Vagina (tissue), 2 donors: Measurements from ENCODE around the gene C1orf174.

Source experiments
- POLR2A ChIP-seq, 2 donors: fragments of 450-650 bp; IDR thresholded peaks; one replicate each; pipeline ENCODE4 v1.6.1; 2017; ENCODE audit warnings: antibody characterized with exemption in 2 of 2, mild to moderate bottlenecking in 2 of 2, moderate library complexity in 2 of 2
- POLR2AphosphoS5 ChIP-seq, 2 donors: sonication (generic); formaldehyde crosslinking; IDR thresholded peaks; one replicate each; pipeline ENCODE4 v1.9.0; 2017; ENCODE audit warnings: antibody characterized with exemption in 2 of 2, mild to moderate bottlenecking in 2 of 2, low read depth in 1 of 2; ENCODE audit not compliant: insufficient read depth in 1 of 2
- TF ChIP-seq, protein P1 (sequence below), 3 experiments: fragments of 450-650 bp in 2 of 3; fragments of 200-600 bp in 1 of 3; sonication (generic) in 1 of 3; IDR thresholded peaks; one replicate each; pipeline ENCODE4 v1.5.1; 2017 to 2019; ENCODE audit warnings: antibody characterized with exemption in 3 of 3, mild to moderate bottlenecking in 2 of 3, moderate library complexity in 2 of 3

DNA sequence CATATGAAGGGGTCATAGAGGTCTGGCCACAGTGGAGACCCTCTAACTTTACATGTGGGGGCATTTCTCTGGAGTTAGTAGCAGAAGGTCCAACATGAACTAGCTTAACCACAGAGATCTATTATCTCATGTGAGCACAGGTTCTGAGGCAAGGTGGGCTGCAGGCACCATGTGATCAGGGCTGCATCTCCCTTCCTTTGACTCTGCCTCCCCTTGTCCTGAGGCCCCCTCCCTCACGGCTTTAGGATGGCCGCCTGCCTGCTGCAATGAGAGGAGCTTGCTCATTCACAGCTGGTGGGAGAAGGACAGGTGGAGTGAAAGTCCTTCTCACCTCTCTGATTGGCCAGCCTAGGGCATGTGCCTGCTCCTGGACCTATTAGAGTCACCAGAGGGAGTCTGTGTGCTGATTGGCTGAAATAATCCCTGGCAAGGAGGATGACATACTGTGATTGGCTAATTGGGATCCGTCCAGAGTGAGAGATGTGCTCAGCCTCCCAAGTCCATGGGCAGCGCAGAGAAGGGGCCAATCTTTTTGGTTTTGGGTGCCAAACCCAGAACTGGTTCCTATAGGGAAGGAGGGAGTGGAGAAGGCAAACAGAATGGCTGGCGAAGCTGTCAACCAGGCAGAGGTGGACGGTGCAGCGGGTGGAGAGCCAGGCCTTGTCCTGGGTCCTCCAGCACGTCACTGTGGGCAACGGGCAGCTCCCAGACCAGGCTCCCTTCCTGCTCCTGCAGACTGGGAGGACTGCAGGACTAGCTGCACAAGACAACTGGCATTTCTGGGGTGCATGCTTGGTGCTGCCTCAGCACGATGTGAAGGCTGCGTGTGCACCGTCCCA lies 39.4 kb upstream of the C1orf174 start:
- TF ChIP-seq, protein P1, sequence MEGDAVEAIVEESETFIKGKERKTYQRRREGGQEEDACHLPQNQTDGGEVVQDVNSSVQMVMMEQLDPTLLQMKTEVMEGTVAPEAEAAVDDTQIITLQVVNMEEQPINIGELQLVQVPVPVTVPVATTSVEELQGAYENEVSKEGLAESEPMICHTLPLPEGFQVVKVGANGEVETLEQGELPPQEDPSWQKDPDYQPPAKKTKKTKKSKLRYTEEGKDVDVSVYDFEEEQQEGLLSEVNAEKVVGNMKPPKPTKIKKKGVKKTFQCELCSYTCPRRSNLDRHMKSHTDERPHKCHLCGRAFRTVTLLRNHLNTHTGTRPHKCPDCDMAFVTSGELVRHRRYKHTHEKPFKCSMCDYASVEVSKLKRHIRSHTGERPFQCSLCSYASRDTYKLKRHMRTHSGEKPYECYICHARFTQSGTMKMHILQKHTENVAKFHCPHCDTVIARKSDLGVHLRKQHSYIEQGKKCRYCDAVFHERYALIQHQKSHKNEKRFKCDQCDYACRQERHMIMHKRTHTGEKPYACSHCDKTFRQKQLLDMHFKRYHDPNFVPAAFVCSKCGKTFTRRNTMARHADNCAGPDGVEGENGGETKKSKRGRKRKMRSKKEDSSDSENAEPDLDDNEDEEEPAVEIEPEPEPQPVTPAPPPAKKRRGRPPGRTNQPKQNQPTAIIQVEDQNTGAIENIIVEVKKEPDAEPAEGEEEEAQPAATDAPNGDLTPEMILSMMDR (IDR thresholded peaks at IDR 0.05), result no peak
- TF ChIP-seq POLR2A (IDR thresholded peaks at IDR 0.05) (no peak), POLR2AphosphoS5 (IDR thresholded peaks at IDR 0.05; ENCODE audit: insufficient read depth in 1 of 2, low read depth in 1 of 2) (no peak)
